ENCODE measurements around the gene TMEM178A. TPM values are rescaled to one million over a fixed set of nuclear protein-coding genes. Genes with fewer than 3 reads are reported as not detected.

The TMEM178A gene
- total RNA-seq, 1 donor from 2014 or later: 2.8 TPM

GRCh38 chr2:39673018-39673417 lies 7.3 kb downstream of the TMEM178A start:
- no peak for TF ChIP-seq CTCF (conservative IDR thresholded peaks at IDR 0.05; ENCODE audit: low read depth, low read length)
- no peak overlapping the region for H3K4me3 ChIP-seq (ENCODE audit: low read depth, low read length)
- DNase-seq (ENCODE audit: low read depth): no peak

DNA sequence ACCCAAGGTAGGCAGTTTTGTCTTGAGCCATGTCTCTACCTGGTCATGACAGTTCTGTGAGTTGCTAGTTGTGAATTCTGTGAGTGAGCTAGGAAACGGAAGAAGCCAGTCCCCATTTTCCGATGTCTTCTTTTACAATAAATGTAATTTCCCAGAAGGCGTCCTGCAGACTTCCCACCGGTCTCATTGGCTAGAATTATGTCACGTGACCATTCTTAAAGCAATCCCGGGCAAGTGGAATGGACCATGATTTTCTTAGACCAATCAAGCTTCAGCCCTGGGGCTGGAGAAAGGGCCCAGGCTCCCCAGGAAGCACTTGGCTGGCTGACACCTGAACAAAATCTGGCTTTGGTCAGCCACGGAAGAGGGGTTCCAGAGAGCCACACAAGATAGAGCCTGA lies 10.6 kb downstream of the TMEM178A start:
- TF ChIP-seq CTCF (conservative IDR thresholded peaks at IDR 0.05; ENCODE audit: low read depth, low read length): no peak
- no peak overlapping the region for H3K4me3 ChIP-seq (ENCODE audit: low read depth, low read length)

GRCh38 chr2:39678170-39678569 lies 12.5 kb downstream of the TMEM178A start:
- H3K4me3 ChIP-seq (ENCODE audit: low read depth, low read length): no peak overlapping the region
- no peak for DNase-seq (ENCODE audit: low read depth)
- TF ChIP-seq CTCF (conservative IDR thresholded peaks at IDR 0.05; ENCODE audit: low read depth, low read length): no peak

More for the DNA sequence above, 10.6 kb downstream of the TMEM178A start:
- no peak for DNase-seq (ENCODE audit: low read depth)

- no peak overlapping the region for H3K4me3 ChIP-seq (ENCODE audit: low read depth, low read length)
- no peak for DNase-seq (ENCODE audit: low read depth)
- TF ChIP-seq CTCF (conservative IDR thresholded peaks at IDR 0.05; ENCODE audit: low read depth, low read length): no peak
Measured at GRCh38 chr2:39679805-39680204, 14.1 kb downstream of the TMEM178A start.

DNA sequence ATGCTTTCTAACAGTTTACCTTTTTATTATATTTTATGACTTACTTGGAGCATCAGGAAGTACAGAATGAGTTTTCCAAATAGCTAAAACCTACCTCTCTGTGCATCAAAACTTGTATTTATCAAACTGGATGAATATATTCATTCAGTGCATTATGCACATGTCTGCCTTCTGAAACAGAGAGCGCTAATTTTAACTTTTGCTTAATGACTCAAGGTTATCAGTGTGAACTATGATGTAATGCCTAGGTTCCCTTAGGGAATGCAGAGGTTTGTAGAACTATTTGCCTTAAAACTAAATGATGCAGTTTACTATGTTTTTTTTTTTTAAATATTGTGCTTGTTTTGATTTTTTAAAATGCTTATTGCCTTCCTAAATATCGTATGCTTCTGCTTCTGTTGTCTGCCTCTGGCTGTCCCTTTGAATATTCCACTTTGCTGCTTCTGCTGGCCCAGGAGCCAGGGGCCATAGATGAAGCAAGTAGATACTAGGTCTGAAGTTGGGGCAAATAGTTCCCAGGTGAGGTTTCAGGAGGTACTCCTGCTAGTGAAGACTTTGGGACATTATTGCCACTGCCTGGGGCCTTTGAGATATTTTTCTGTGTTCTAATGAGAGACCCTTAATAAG lies 16.5 kb downstream of the TMEM178A start:
- TF ChIP-seq CTCF (conservative IDR thresholded peaks at IDR 0.05; ENCODE audit: low read depth, low read length): no peak
- no peak for DNase-seq (ENCODE audit: low read depth)
- no peak overlapping the region for H3K4me3 ChIP-seq (ENCODE audit: low read depth, low read length)

- no peak overlapping the region for H3K4me3 ChIP-seq (ENCODE audit: low read depth, low read length)
- no peak for DNase-seq (ENCODE audit: low read depth)
- no peak for TF ChIP-seq CTCF (conservative IDR thresholded peaks at IDR 0.05; ENCODE audit: low read depth, low read length)
Measured at GRCh38 chr2:39683022-39683699, 17.4 kb downstream of the TMEM178A start.

- H3K4me3 ChIP-seq (ENCODE audit: low read depth, low read length): no peak overlapping the region
- DNase-seq (ENCODE audit: low read depth): no peak
- no peak for TF ChIP-seq CTCF (conservative IDR thresholded peaks at IDR 0.05; ENCODE audit: low read depth, low read length)
Measured at GRCh38 chr2:39684464-39684863, 18.7 kb downstream of the TMEM178A start.

Data from epithelial cell of proximal tubule (primary cell).